ENCODE measurements around the gene EEFSEC.

DNA sequence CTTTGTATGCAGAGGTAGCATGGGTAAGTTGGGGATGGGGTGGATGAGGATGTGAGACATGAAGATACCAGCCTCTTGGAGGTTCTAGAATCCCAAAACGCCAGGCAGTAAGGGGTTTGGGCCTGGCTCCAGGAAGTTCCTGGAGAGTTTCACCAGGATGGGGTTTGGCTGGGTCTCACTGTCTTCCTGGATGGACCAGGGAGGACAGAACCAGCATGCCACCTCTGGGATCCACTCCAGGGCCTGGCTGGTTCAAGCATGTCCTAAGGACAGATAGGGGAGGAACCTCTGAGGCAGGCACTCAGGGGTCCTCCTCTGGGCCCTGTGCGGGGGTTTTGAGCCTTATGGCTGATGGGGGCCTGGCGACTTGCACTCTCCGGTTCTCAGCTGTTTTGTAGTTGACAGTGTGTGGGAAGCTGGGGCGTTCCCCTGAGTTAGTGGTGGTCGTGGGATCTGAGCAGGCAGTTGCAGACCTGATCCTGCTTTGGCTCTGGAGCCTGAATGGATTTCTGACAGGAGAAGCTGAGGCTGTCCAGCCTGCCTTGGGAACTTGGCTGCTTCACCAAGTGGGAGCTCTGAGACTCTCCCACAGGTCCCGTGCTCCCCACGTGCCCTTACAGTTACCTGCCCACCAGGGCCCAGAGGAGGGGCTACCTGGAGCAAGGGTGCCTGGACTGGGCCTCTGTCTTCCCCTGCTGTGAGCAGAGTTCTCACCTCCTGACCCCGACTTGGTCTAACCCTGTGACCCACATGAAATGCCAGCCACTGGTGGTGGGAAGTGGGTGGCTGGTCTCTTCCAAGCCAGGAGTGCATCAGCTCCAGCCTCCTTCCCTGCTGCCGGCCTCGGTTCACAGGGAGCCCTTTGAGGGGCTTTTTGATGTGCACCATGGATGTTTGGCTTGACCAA lies 128.4 kb downstream of the EEFSEC start:
- TF ChIP-seq, protein P1, sequence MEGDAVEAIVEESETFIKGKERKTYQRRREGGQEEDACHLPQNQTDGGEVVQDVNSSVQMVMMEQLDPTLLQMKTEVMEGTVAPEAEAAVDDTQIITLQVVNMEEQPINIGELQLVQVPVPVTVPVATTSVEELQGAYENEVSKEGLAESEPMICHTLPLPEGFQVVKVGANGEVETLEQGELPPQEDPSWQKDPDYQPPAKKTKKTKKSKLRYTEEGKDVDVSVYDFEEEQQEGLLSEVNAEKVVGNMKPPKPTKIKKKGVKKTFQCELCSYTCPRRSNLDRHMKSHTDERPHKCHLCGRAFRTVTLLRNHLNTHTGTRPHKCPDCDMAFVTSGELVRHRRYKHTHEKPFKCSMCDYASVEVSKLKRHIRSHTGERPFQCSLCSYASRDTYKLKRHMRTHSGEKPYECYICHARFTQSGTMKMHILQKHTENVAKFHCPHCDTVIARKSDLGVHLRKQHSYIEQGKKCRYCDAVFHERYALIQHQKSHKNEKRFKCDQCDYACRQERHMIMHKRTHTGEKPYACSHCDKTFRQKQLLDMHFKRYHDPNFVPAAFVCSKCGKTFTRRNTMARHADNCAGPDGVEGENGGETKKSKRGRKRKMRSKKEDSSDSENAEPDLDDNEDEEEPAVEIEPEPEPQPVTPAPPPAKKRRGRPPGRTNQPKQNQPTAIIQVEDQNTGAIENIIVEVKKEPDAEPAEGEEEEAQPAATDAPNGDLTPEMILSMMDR (IDR thresholded peaks at IDR 0.05 in 8 of 11, conservative IDR thresholded peaks at IDR 0.05 in 3 of 11) = no peak
- TF ChIP-seq POLR2A (IDR thresholded peaks at IDR 0.05) = no peak
- TF ChIP-seq POLR2AphosphoS5 (IDR thresholded peaks at IDR 0.05) = no peak
